Astrocyte (in vitro differentiated cells and primary cell): ENCODE results near the gene PXDN.

Experiments
- EZH2 ChIP-seq: IDR thresholded peaks from 2 replicates; pipeline ENCODE4 v1.6.1; 2012; ENCODE audit warnings: mild to moderate bottlenecking, low read length, inconsistent platforms; ENCODE audit not compliant: insufficient read depth
- TF ChIP-seq, protein P1 (sequence below): IDR thresholded peaks from 2 replicates; pipeline ENCODE4 v1.5.1; 2011; ENCODE audit warnings: low read depth, mild to moderate bottlenecking, inconsistent platforms, low read length, moderate library complexity; ENCODE audit not compliant: insufficient read depth

GRCh38 chr2:1697601-1698000 is 46.7 kb downstream of the PXDN start:
- TF ChIP-seq, protein P1, sequence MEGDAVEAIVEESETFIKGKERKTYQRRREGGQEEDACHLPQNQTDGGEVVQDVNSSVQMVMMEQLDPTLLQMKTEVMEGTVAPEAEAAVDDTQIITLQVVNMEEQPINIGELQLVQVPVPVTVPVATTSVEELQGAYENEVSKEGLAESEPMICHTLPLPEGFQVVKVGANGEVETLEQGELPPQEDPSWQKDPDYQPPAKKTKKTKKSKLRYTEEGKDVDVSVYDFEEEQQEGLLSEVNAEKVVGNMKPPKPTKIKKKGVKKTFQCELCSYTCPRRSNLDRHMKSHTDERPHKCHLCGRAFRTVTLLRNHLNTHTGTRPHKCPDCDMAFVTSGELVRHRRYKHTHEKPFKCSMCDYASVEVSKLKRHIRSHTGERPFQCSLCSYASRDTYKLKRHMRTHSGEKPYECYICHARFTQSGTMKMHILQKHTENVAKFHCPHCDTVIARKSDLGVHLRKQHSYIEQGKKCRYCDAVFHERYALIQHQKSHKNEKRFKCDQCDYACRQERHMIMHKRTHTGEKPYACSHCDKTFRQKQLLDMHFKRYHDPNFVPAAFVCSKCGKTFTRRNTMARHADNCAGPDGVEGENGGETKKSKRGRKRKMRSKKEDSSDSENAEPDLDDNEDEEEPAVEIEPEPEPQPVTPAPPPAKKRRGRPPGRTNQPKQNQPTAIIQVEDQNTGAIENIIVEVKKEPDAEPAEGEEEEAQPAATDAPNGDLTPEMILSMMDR: no peak
- no peak for TF ChIP-seq EZH2
